Stimulated activated CD8-positive, alpha-beta memory T cell treated with anti-CD3 and anti-CD28 coated beads, Interleukin-12 subunit alpha, Interleukin-12 subunit beta, amount 100 ng/mL, for 4 hours (primary cell): ENCODE results near the gene PDK3.

ENCODE experiments used
- DNase-seq: peaks from one replicate; pipeline ENCODE4 v3.0.0-alpha.2; 2020; ENCODE audit warnings: low read depth

The PDK3 gene

GRCh38 chrX:24561121-24561520, 96.0 kb downstream of the PDK3 start:
- no peak for DNase-seq

DNA sequence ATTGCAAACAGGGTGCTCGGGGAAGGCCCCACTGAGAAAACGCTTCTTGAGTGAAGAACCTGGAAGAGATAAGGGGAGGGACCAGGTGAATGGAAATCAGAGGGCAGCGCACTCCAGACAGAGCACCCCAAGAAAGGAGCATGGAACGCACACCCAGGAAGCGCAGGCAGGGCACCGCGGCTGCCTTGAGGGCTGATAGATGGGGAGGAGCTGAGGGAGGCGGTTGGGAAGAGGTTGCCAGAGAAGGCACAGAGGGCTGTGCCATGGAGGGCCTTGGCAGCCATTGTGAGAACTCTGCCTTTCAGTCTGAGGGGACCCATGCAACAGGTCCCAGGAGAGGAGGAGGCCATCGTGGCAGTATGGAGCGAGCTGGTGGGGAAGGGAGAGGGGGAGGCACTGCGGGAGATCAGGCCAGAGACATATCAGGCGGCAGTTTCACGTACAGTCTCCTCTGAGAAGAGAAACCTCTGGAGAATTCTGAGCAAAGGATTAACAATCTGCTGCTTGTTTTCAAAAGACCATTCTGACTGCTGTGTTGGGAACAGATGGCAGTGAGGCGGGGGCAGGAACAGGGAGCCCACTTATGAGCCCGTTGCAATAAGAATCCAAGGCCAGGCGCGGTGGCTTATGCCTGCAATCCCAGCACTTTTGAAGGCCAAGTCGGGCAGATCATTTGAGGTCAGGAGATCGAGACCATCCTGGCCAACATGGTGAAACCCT, 98.4 kb downstream of the PDK3 start:
- no peak for DNase-seq

DNA sequence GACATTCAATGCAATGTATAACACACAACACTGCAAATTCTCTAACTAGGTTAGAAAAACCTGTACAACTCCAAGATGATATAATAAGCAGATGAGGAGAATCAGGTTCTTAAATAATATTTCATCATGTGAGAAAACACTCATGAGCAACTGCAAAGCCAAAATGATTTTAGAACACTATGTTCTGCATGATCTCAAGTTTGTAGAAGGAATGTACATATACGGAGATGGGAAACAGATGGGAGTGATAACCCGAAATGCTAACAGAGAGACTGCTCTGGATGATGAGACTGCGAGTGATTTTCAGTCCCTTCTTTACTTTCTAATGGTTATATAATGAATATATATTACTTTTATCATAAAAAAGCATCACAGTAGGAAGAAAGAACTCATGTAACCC, 101.2 kb downstream of the PDK3 start:
- DNase-seq: no peak

GRCh38 chrX:24567169-24567568, 102.1 kb downstream of the PDK3 start:
- DNase-seq: no peak

DNA sequence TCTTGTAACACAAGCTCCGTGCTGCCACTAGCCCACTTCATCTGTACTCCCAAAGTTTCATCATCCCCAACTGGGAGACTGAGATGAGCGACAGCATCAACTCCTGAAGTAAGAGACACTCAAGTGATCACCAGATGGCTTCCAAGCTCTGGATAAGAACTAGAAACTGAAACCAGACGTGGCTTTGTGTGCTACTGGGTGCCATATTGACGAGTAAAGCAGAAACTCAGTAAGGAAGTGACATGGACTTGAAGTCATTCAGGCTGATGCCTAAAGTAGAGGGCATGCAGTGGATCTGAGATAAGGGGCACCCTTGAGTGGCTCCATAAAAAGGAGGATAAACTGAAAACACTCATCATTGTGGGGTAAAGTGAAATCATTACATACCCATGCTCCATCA, 109.7 kb downstream of the PDK3 start:
- DNase-seq: no peak

GRCh38 chrX:24575496-24575895, 110.4 kb downstream of the PDK3 start:
- no peak for DNase-seq

DNA sequence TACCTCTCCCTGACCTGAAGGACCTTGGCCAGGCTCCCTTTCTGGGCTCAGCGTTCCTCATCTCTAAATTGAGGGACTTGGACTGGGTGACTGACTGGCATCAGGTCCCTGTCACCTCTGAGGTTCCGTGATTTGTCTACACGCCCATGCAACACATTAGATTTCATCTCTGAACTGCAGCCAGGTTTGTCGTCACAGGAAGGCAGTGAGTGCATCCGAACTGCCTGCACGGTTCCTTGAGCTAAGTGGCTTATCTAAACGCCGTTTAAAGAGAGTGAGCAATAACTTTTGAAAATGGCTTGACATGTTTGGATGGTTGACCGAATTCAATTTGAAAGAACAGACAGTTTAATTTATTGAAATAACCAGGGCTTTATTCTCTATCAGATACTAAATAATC, 112.0 kb downstream of the PDK3 start:
- no peak for DNase-seq
